ENCODE data around the gene SLC22A23. TPM values are rescaled to one million over a fixed set of nuclear protein-coding genes. Genes with fewer than 3 reads are reported as not detected.

The SLC22A23 gene
- total RNA-seq, 1 experiment from 2014 or later: 6.8 TPM

DNA sequence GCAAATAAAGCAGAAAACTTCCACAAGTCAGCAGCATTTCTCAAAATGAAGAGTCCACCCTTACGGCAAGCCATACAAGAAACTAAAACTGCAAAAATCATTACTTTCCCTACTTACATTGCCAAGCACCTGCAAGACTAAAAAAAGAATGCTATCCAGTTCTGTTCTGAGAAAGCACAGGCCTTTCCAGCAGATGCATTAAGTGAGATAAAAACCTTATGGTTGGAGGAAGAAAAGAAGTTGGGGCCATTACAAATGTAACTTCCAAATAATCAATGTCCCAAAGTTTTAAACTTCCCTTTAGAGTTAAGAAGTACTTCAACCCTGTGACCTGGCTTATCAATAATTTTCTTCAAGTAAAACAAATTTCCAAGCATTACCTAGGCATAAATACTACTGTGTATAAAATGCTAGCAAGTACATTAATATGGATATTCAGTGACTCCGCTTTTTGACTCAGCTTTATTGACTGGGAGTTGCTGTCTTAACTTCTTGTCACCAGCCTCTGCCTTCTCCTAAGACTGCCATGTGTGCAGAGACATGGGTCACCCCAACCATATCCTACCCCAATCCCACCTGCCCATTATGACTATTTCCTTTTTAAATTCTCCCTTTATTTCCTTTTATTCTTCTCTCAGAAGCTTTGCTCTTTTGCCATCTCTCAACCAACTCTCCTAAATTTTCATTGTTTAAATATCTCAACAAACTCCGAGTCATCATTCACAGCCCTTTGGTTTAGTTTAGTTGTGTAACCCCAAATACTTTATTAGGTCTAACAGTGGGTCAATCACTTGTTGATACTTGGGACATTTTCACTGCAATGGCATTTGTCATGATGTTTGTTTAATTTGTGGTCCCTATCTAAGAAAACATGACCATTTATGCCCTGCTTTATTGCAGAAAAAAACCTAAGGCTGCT lies 49.7 kb downstream of the SLC22A23 start:
- no peak overlapping the region for H3K9ac ChIP-seq (ENCODE audit: extremely low read depth, insufficient read length, low read length)
- H3K27me3 ChIP-seq (ENCODE audit: insufficient read depth, low read length): no peaks in the 10 kb centered on the region
- no peak overlapping the region for H3K27ac Mint-ChIP-seq
- H4K20me1 ChIP-seq (ENCODE audit: control insufficient read depth, insufficient read depth, insufficient read length): peaks cover 3% of the 10 kb centered on the region
- peaks cover 43 to 48% of the 10 kb centered on the region in 2 experiments for H3K4me1 Mint-ChIP-seq
- no peak overlapping the region for H3K4ac ChIP-seq (ENCODE audit: low read depth, low read length)
- no peak overlapping the region for H3K14ac ChIP-seq (ENCODE audit: insufficient read depth, low read length)
- H2BK12ac ChIP-seq (ENCODE audit: insufficient read length, low read depth, low read length): no peak overlapping the region
- WGBS (ENCODE audit: extremely low coverage, insufficient read length, low lambda C conversion rate): no CpG with 5 or more reads among the region's 3 CpGs
- no peak overlapping the region for H2BK5ac ChIP-seq (ENCODE audit: insufficient read length, low read length)
- H3K27me3 Mint-ChIP-seq (ENCODE audit: low read depth): no peaks in the 10 kb centered on the region
- H4K8ac ChIP-seq (replicated peaks; ENCODE audit: insufficient read length, low read depth, low read length): no peak overlapping the region
- no peak overlapping the region for H2BK15ac ChIP-seq (ENCODE audit: low read depth, low read length)
- H3T11ph ChIP-seq (ENCODE audit: low read length): no peak overlapping the region
- H3K9me3 Mint-ChIP-seq: no peaks in the 10 kb centered on the region
- H2AK5ac ChIP-seq (ENCODE audit: insufficient read length, low read length): no peak overlapping the region
- no peaks in the 10 kb centered on the region for H3K9me3 ChIP-seq (ENCODE audit: control insufficient read depth, low read depth, low read length)
- H3K79me2 ChIP-seq (ENCODE audit: insufficient read depth, low read length): no peaks in the 10 kb centered on the region; the same call in 1 of the 2 replicates
- H3K4me2 ChIP-seq (ENCODE audit: insufficient read depth, insufficient read length, low read length): no peak overlapping the region
- H2BK20ac ChIP-seq (ENCODE audit: low read depth, low read length, poor library complexity, severe bottlenecking): no peak overlapping the region
- peaks cover under 1 to 26% (median 5%) of the 10 kb centered on the region in 3 experiments for H3K36me3 Mint-ChIP-seq (ENCODE audit: insufficient read depth in 1 of 3, low read depth in 3 of 3)
- H3K27ac ChIP-seq (ENCODE audit: insufficient read length, low read depth, low read length): no peak overlapping the region
- H3K23me2 ChIP-seq (ENCODE audit: insufficient read length, low read depth, low read length, poor library complexity, severe bottlenecking): no peaks in the 10 kb centered on the region
- TF ChIP-seq, protein P1, sequence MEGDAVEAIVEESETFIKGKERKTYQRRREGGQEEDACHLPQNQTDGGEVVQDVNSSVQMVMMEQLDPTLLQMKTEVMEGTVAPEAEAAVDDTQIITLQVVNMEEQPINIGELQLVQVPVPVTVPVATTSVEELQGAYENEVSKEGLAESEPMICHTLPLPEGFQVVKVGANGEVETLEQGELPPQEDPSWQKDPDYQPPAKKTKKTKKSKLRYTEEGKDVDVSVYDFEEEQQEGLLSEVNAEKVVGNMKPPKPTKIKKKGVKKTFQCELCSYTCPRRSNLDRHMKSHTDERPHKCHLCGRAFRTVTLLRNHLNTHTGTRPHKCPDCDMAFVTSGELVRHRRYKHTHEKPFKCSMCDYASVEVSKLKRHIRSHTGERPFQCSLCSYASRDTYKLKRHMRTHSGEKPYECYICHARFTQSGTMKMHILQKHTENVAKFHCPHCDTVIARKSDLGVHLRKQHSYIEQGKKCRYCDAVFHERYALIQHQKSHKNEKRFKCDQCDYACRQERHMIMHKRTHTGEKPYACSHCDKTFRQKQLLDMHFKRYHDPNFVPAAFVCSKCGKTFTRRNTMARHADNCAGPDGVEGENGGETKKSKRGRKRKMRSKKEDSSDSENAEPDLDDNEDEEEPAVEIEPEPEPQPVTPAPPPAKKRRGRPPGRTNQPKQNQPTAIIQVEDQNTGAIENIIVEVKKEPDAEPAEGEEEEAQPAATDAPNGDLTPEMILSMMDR (conservative IDR thresholded peaks at IDR 0.05): no peak
- H3K4me3 Mint-ChIP-seq: no peak overlapping the region
- H4K91ac ChIP-seq (ENCODE audit: insufficient read length, low read depth, low read length): no peak overlapping the region
- H2BK120ac ChIP-seq (ENCODE audit: low read depth, low read length, poor library complexity, severe bottlenecking): no peak overlapping the region
- H3K18ac ChIP-seq (ENCODE audit: insufficient read length, low read depth, low read length): no peak overlapping the region
- no peak for DNase-seq
- no peak overlapping the region for H3K23ac ChIP-seq (ENCODE audit: insufficient read length, low read depth, low read length)
- no peak overlapping the region for H2AFZ ChIP-seq (ENCODE audit: low read length)
- no peak overlapping the region for H3K56ac ChIP-seq (ENCODE audit: insufficient read length, low read depth, low read length)
- no peak overlapping the region for H4K5ac ChIP-seq (ENCODE audit: insufficient read length, low read depth, low read length)
- H3K4me1 ChIP-seq (ENCODE audit: insufficient read depth, low read length): peaks cover 15% of the 10 kb centered on the region; the same call in 1 of the 2 replicates
- no peaks in the 10 kb centered on the region for H3K79me1 ChIP-seq (ENCODE audit: insufficient read depth, low read depth, low read length, poor library complexity, severe bottlenecking)
